CD4-positive, alpha-beta T cell (primary cell): ENCODE results near the gene KCNQ1. TPM values are rescaled to one million over a fixed set of nuclear protein-coding genes. Genes with fewer than 3 reads are reported as not detected.

ENCODE experiments used
- ATAC-seq: fragments of 200-7000 bp; cut with Tn5 transposase; one replicate; pipeline ENCODE4 v1.10.0; 2022; ENCODE audit warnings: mild to moderate bottlenecking; ENCODE audit not compliant: poor library complexity
- CTCF ChIA-PET: fragments of 350-600 bp; sonication (Branson Sonifier 250); formaldehyde crosslinking; loops from one replicate; lab custom pipeline; 2021; ENCODE audit warnings: antibody characterized with exemption, inconsistent platforms; lab: Charles Lee
- POLR2A ChIA-PET: fragments of 350-600 bp; sonication (Branson Sonifier 250); formaldehyde crosslinking; loops from one replicate; lab custom pipeline; 2021; ENCODE audit warnings: antibody characterized with exemption, inconsistent platforms; lab: Charles Lee
- DNase-seq, 14 experiments: peaks; one replicate each; pipeline ENCODE4 v3.0.0-alpha.2; 2013 to 2020; ENCODE audit warnings: mixed read lengths in 2 of 14
- H3K27ac ChIP-seq, 2 donors: one replicate each; pipeline versions ENCODE4 v1.5.1 to v1.7.0; 2013; ENCODE audit warnings: low read length in 2 of 2, low read depth in 1 of 2, mild to moderate bottlenecking in 1 of 2
- H3K27me3 ChIP-seq, 2 experiments: 1 replicate in 1 of 2; 2 replicates in 1 of 2; pipeline versions ENCODE4 v1.6.1 to v1.7.0; 2013; ENCODE audit warnings: low read length in 2 of 2, control low read depth in 1 of 2, mild to moderate bottlenecking in 1 of 2, moderate library complexity in 1 of 2; ENCODE audit not compliant: insufficient read depth in 2 of 2, control insufficient read depth in 1 of 2
- H3K36me3 ChIP-seq: one replicate; pipeline ENCODE4 v1.6.1; 2013; ENCODE audit warnings: low read length, control low read depth; ENCODE audit not compliant: insufficient read depth
- H3K4me1 ChIP-seq: one replicate; pipeline ENCODE4 v1.6.1; 2013; ENCODE audit warnings: low read length, control low read depth; ENCODE audit not compliant: insufficient read depth
- H3K4me3 ChIP-seq: one replicate; pipeline ENCODE4 v1.5.1; 2013; ENCODE audit warnings: mild to moderate bottlenecking, low read length, moderate library complexity
- H3K9me3 ChIP-seq, 2 experiments: 1 replicate in 1 of 2; 2 replicates in 1 of 2; pipeline versions ENCODE4 v1.6.1 to v1.7.0; 2013; ENCODE audit warnings: low read length in 2 of 2, mild to moderate bottlenecking in 2 of 2, control low read depth in 1 of 2, moderate library complexity in 1 of 2; ENCODE audit not compliant: control insufficient read depth in 1 of 2, insufficient read depth in 1 of 2
- H3K27ac Mint-ChIP-seq: one replicate; pipeline ENCODE4 v1.8.0; 2020; ENCODE audit warnings: mixed read lengths
- H3K27me3 Mint-ChIP-seq: one replicate; pipeline ENCODE4 v1.8.0; 2021; ENCODE audit warnings: mixed read lengths
- H3K36me3 Mint-ChIP-seq: one replicate; pipeline ENCODE4 v1.8.0; 2021; ENCODE audit warnings: low read depth, mixed read lengths
- H3K4me1 Mint-ChIP-seq: one replicate; pipeline ENCODE4 v1.8.0; 2021; ENCODE audit warnings: low read depth, mixed read lengths
- H3K4me3 Mint-ChIP-seq: one replicate; pipeline ENCODE4 v1.8.0; 2020; ENCODE audit warnings: mild to moderate bottlenecking, mixed read lengths
- H3K9me3 Mint-ChIP-seq: one replicate; pipeline ENCODE4 v1.8.0; 2020; ENCODE audit warnings: mixed read lengths
- intact Hi-C, 2 experiments: fragments of 100-400 bp; cut with DNase I in 1 of 2; cut with micrococcal nuclease in 1 of 2; formaldehyde crosslinking; loops; one replicate each; pipeline versions ENCODE4 v1.15.1 to v1.9.0; 2023 to 2025; cut with DNase I, micrococcal nuclease
- total RNA-seq, 174 experiments: library from RNA in 2 of 174; stranded (reverse) in 2 of 174; gene quantifications; one replicate each; pipeline ENCODE4 v1.2.3 and lab custom pipeline; 2021 to 2026
- TF ChIP-seq, protein P1 (sequence below): fragments of 200-600 bp; IDR thresholded peaks from one replicate; pipeline ENCODE4 v1.8.0; 2022; ENCODE audit warnings: antibody characterized with exemption, mild to moderate bottlenecking

KCNQ1 gene
- total RNA-seq, 2 experiments from 2014 or later, result 31.3 to 33.1 TPM

DNA sequence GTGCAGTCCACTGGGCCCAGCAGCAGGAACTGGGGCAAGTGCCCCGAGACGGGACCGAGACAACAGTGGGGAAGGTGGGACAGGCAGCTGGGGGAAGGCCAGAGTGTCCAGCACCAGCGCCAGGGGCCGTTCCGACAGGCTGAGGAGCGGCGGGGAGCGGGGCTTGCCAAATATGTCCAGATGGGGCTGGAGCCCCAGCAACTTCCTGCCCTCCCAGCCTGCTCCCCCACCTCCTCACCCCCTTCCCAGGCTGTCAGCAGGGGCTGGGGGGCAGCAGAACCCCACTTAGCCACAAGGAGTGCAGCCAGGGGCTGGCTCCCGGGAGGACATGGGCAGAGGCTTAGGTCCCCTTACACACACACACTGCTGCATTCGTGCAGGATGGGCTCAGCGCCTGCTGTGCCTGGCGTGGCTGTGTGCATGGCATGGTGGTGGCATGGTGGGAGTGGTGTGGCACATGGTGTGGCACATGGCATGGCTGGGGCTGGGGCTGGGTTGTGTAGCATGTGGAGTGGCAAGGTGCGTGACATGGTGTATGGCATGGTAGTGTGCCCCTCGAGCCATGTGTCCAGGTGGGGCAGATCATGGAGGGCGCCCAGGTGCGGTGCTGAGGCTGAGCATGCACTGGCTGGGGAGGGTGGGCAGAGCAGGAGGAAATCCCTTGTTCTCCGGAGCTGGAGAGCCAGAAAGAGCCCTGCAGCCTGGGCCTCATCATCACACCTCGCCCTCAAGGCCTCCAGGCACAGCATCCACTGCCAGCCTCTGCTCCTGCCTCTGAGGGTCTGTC lies 389.1 kb downstream of the KCNQ1 start:
- H3K27ac Mint-ChIP-seq, result no peak overlapping the region
- no peak for ATAC-seq

DNA sequence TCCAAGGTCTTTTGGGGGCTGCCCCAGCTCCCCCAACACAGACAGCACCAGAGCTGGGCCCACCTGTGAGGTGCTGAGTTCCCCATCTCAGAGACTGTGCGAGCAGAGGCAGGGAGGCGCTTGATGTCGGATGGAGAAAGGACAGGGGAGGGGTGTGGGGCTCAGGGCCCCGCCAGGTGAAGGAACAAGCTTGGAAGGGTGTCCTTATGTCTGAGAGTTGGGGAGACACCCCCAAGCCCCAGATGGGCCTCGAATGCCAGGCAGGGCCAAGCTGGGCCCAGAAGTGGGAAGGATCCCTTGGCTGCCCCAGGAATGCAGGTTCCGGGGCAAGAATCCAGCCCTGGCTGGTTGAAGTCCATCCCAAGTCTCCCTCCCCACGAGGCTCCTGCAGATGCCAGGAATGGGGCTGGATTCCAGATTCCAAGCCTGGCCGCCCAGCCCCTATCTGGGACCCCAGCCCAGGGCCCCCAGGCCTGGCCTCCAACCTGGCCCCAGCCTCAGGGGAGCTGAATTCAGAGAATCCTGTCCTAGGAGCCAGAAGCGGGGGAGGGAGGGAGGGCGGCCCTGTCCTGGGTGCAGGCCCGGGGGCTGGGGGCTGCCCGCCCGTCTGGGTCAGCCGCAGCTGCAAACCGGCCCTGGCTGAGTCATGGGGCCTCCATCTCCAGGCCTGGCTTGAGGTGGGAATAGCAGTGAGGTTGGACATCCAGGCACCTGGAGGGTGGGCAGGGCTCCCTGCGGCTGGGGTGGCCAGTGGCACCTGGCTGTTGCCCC lies 389.9 kb downstream of the KCNQ1 start:
- Histone ChIP-seq H3K36me3 (no peaks in the 10 kb centered on the region), H3K27me3 (no peaks in the 10 kb centered on the region), H3K9me3 (no peaks in the 10 kb centered on the region), H3K4me1 (no peaks in the 10 kb centered on the region), H3K4me3 (no peak overlapping the region), H3K27ac (no peak overlapping the region)
- intact Hi-C loops, result no loop called here
- ChIA-PET POLR2A (no interaction called here), CTCF (no interaction called here)
- H3K36me3 Mint-ChIP-seq, result peaks cover under 1% of the 10 kb centered on the region
- H3K4me1 Mint-ChIP-seq, result no peaks in the 10 kb centered on the region
- TF ChIP-seq, protein P1, sequence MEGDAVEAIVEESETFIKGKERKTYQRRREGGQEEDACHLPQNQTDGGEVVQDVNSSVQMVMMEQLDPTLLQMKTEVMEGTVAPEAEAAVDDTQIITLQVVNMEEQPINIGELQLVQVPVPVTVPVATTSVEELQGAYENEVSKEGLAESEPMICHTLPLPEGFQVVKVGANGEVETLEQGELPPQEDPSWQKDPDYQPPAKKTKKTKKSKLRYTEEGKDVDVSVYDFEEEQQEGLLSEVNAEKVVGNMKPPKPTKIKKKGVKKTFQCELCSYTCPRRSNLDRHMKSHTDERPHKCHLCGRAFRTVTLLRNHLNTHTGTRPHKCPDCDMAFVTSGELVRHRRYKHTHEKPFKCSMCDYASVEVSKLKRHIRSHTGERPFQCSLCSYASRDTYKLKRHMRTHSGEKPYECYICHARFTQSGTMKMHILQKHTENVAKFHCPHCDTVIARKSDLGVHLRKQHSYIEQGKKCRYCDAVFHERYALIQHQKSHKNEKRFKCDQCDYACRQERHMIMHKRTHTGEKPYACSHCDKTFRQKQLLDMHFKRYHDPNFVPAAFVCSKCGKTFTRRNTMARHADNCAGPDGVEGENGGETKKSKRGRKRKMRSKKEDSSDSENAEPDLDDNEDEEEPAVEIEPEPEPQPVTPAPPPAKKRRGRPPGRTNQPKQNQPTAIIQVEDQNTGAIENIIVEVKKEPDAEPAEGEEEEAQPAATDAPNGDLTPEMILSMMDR, result no peak
- H3K27me3 Mint-ChIP-seq, result no peaks in the 10 kb centered on the region
- ATAC-seq (no peak), DNase-seq (no peak)
- H3K4me3 Mint-ChIP-seq, result no peak overlapping the region
- no peaks in the 10 kb centered on the region for H3K9me3 Mint-ChIP-seq
- no peak overlapping the region for H3K27ac Mint-ChIP-seq

More for the DNA sequence above, 389.1 kb downstream of the KCNQ1 start:
- no peak overlapping the region for H3K4me3 ChIP-seq
- H3K27ac ChIP-seq, result no peak overlapping the region
- Mint-ChIP-seq H3K4me3 (no peak overlapping the region), H3K9me3 (peaks cover 4% of the 10 kb centered on the region), H3K36me3 (peaks cover 8% of the 10 kb centered on the region), H3K27me3 (no peaks in the 10 kb centered on the region), H3K4me1 (no peaks in the 10 kb centered on the region)
- H3K4me1 ChIP-seq, result no peaks in the 10 kb centered on the region
- no peaks in the 10 kb centered on the region for H3K9me3 ChIP-seq
- POLR2A ChIA-PET, result no interaction called here
- DNase-seq, result no peak
- TF ChIP-seq, protein P1, result no peak
- H3K27me3 ChIP-seq, result no peaks in the 10 kb centered on the region
- intact Hi-C loops, result no loop called here
- CTCF ChIA-PET, result no interaction called here
- H3K36me3 ChIP-seq, result no peaks in the 10 kb centered on the region

DNA sequence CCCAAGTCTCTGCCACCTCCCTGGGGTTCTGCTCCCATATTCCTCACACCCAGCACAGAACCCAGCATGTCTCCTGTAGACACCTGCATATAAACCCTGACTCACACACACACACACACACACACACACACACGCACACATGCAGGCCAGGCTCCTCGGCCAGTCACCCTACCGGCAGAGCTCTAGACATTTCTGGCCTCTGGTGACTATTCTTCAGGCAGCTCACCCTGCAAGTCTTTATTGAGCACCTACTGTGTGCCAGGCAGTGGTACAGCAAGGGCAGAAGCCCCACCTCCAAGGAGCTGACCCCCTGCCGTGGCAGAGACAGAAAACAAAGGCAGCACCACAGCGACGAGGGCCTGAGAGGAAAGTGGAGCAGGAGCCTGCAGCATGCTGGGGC lies 390.5 kb downstream of the KCNQ1 start:
- H3K36me3 ChIP-seq, result no peaks in the 10 kb centered on the region
- DNase-seq (no peak), ATAC-seq (no peak)
- no peaks in the 10 kb centered on the region for H3K27me3 Mint-ChIP-seq
- H3K9me3 ChIP-seq, result no peaks in the 10 kb centered on the region
- ChIA-PET POLR2A (no interaction called here), CTCF (no interaction called here)
- no peaks in the 10 kb centered on the region for H3K4me1 Mint-ChIP-seq
- no peaks in the 10 kb centered on the region for H3K4me1 ChIP-seq
- H3K27me3 ChIP-seq, result no peaks in the 10 kb centered on the region
- intact Hi-C loops, result no loop called here
- H3K27ac Mint-ChIP-seq, result no peak overlapping the region
- no peak overlapping the region for H3K4me3 ChIP-seq
- no peak overlapping the region for H3K27ac ChIP-seq
- H3K9me3 Mint-ChIP-seq, result no peaks in the 10 kb centered on the region
- no peaks in the 10 kb centered on the region for H3K36me3 Mint-ChIP-seq
- TF ChIP-seq, protein P1, result no peak
- no peak overlapping the region for H3K4me3 Mint-ChIP-seq
